ENCODE results near the gene SLC13A3.
A peak's percentile ranks its signal among the peaks of the same experiment; 100 is the strongest.

Gene SLC13A3

DNA sequence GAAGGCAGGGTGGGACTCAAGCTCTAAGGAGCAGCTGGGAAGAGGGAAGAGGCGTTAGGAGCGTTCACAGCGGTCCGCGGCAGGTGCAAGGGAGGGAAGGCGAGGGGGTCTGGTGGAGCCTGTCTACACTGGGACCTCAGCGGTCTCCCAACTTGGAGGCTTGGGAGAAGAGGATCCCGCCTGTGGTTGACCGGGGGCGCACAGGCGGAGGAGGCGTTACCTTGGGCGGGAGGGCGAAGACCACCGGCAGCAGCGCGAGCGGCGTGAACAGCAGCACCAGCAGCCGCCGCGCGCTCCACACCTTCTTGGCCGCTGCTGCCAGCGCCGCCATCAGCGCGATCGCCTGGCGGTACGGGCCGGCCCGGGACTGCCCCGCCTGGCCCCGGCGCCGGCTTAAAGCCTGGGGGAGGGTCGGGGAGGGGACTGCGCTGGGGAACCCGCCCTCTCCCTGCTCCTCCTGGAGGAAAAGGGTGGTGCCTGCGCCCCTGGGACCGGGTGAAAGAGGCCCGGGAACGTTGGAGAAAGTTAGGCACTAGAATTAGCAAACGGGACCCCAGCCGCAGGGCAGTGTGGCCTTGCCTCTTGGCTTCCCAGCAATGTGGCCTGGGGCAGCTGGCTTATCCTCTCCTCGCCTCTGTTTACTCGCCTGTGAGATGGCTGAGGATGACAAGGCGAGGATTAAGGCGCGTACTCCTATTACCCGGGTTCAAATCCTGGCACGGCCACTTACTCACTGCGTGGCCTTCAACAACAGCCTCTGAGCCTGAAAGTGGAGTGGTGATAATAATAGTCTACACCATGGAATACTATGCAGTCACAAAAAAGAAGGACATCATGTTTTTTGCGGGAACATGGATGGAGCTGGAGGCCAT, at the start of gene SLC13A3:
TSS of gene SLC13A3 (minus strand) at position 369 of the 872 bp plus-strand sequence. CDS start at position 331, 38 bp downstream.
- DNase-seq (ENCODE audit: low read depth): no peak

DNA sequence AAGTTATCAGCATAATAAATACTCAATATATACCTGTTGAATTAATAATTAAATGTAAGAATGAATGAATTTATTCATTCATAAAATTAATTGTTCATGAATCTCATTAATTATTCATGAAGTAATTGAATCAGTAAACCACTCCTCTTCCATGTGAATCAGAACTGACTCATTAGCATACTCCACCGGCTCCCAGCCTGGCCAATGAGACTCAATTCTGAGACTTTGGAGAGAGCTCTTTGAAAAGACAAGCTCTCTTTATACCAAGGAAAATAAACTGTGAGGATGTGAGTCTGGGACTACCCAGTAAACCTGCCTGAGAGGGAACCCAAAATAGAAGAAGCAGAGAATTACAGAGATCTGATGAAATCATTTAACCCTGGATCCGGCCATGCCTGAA, 49.8 kb upstream of the SLC13A3 start:
- no peak for DNase-seq (ENCODE audit: low read depth)

DNA sequence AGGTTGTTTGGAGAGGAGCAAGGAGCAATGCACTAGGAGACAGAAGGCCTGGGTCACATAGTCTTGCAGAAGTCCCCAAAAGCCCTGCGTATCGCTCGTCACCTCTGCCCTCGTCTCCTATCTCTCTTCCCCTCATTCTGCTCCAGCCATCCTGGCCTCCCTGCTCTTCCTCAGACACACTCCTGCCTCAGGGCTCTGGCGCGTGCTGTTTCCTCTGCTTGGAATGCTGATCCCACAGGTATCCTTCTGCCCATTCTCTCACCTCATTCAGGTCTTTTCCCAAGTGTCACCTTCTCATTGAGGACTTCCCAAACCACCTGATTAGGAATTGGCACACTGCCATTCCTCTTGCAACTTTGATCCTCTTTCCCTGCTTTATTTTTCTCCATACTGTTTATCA, 49.2 kb upstream of the SLC13A3 start:
- DNase-seq (ENCODE audit: low read depth): no peak

GRCh38 chr20:46699651-46700359, 48.5 kb upstream of the SLC13A3 start:
- DNase-seq (ENCODE audit: low read depth): no peak

DNA sequence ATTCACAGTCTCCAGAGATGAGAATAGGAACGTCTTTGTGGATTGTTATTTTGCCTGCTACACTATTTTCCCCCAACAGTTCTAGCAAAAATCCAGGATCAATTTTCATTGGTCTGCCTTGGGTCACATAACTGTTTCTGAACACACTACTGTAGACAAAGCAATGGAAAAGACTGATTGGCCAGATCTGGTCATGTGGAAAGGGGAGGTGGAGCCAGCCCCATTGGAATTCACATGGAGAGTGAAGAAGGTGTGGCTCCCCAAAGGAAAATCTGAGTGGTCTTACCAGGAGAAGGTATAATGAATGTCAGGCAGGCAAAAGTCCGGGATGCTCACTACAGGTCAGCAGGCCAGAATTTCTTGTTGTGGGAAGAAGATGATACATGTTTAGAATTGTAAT, 47.5 kb upstream of the SLC13A3 start:
- no peak for DNase-seq (ENCODE audit: low read depth)

DNA sequence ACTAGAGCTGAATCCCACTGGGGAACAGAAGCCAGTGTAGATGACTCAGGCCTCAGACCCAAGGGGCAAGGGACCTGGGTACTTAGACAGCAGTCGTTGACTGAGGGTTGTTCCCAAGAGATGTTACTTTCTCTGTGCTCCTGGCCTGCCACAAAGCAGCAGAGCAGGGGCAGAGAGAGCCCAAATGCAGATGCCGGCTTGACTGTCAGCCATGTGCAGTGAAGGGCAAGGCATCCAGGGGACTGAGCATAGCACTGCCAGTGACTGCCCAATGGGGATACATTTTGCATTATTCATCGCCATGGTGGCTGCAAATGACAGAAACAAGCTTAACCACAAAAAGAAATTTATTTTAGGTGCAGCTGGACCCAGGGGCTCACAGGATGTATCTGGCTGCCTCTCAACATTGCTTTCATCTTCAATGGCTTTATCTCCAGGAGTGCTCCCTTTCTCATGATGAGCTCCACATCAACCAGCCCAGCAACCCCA, 45.6 kb upstream of the SLC13A3 start:
- no peak for DNase-seq (ENCODE audit: low read depth)

GRCh38 chr20:46695892-46696291, 44.6 kb upstream of the SLC13A3 start:
- DNase-seq (ENCODE audit: low read depth): no peak

DNA sequence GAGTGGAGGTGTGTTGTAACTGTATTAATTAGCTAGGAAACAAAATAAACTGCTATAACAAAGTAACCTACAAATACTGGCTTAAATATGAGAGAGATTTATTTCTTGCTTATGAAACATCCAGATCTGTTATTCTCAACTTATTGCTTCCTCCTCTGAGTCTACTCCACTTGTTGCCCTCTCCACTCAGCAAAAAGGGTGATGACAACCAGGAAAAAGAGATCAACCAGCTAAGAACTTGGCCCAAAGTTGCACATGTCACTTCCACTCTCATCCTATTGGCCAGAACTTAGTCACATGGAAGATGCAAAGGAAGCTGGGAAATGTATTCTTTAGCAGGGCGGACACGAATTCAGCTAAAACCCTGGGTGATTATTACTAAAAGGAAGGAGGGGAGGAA, 43.2 kb upstream of the SLC13A3 start:
- DNase-seq (ENCODE audit: low read depth): no peak

DNA sequence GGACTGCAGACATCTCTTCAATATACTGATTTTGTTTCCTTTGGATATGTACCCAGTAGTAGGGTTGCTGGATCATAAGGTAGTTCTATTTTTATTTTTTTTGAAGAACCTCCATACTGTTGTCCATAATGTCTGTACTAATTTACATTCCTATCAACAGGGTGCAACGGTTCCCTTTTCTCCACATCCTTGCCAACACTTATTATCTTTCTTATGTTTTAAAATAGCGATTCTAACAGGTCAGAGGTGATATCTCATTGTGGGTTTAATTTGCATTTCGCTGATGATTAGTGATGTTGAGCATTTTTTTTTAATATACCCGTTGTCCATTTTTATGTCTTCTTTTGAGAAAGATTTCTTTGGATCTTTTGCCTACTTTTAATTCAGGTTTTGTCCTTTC, 39.9 kb upstream of the SLC13A3 start:
- no peak for DNase-seq (ENCODE audit: low read depth)

DNA sequence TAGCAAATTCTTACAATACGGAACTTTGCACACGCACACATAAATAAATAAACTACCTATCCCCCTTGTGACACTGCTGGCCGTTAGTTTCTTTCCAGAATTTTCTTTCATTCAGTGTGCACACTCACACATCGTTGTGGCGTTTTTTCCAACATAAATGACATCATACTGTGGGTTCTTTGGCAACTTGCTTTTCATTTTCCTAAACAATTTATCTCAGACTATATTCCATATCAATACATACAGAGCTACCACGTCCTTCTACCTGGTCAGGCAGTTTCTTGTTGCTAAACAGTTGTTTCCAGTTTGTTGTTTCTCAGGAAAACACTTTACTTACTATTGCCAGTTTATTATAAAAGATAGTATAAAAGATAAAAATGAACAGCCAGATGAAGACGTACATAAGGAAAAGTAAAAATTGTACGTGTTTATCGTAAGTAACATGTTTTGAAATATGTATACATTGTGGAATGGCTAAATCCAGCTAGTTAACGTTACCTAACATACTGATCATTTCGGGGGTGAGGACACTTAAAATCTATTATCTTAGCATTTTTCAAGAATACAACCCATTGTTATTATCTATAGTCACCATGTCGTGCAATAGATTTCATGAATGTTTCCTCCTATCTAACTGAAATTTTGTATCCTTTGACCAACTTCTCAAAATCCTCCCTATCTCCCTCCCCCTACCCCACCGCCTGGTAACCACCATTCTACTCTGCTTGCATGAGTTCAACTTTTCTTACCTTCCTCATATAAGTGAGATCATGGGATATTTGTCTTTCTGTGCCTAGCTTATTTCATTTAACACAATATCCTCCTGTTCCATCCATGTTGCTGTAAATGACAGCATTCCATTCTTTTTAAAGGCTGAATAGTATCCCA, 39.2 kb upstream of the SLC13A3 start:
- no peak for DNase-seq (ENCODE audit: low read depth)

DNA sequence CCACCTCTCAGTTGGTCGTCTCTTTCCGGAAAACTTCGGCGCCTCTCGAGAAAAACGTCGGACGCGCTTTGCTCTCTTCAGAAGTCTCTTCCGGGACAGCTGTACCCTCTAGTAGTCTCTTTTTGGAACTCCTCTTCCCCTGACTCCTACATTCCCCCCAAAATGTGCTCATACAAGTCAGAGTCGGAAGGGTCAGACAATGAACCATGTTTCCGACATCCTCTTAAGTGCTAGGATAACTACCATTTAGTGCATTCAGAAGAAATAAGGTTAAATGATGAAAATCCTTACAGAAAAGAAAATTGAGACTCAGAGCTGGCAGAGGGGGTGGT, 38.5 kb upstream of the SLC13A3 start:
- no peak for DNase-seq (ENCODE audit: low read depth)

DNA sequence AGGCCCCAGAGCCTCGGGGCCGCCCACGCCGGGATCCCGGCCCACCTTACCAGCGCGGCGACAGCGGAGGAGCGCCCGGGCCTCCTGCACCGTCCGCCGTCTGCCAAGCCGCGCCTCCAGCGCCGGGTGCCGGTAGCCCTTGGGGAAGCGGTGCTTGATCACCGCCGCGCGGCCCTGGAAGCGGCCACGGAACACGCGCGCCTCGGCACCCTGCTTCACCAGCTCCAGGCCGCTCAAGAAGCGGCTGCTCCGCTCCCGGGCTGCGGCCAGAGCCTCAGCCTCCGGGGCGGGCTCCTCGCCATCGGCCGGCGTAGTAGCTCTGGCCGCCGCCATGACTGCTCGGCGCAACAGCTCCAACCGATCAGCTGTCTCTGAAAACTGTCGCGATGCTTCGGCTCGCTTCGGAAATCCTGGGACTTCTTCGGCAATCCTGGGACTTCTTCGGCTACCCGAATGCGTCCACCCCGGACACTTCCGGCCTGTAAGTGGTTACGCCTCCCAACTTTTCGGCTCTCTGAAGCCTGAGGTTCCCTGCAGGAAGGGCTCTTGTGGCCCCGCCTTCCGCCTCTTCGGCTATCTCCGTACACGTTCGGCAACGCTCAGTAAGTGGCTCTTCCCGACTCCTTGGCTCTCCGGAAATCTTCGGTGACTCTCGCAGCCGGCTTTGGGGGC, 38.0 kb upstream of the SLC13A3 start, which contains the start of gene TP53RK:
TSS of gene TP53RK (minus strand) at position 363 of the 672 bp plus-strand sequence. CDS start at position 333, 30 bp downstream.
- DNase-seq (ENCODE audit: low read depth): peak; percentile 95

DNA sequence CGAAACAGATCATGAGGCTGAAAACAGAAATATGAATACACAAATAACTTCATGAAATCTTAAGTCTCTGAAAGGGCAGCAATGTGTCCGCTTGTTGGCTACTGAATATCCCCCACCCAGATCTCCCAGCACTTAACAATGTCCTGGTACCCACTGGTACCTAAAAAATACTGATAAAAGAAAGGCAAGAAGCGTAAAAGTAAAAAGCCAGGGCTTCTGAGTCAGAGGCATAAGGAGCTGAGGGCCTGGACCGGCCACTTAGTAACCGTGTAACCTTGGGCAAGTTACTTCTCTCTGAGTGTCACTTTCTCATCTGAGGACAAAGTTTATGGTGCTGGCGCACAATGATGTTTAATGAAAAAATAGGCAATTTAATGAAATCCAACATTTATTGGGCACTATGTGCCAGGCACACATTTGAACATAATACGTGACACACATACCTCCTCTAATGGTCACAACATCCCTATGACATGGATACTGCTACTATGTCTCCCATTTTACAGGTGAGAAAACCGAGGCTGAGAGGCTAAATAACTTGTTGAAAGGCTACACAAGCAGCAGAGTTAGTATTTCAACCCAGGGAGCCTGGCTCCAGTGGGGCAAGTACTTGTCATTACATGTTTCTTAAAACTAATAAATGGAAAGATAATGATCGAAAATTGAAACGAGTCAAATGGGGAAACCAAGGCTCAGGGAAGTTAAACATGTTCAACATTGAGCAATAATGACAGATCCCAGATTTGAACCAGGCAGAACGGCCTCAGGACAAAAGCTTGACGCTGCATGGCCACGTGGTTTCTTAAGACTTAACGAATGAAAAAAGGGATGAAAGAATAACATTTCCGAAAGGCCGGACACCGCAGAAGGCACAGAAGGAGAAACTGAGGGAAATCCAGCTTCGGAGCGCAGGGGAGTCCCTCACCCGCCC, 37.2 kb upstream of the SLC13A3 start:
- no peak for DNase-seq (ENCODE audit: low read depth)

DNA sequence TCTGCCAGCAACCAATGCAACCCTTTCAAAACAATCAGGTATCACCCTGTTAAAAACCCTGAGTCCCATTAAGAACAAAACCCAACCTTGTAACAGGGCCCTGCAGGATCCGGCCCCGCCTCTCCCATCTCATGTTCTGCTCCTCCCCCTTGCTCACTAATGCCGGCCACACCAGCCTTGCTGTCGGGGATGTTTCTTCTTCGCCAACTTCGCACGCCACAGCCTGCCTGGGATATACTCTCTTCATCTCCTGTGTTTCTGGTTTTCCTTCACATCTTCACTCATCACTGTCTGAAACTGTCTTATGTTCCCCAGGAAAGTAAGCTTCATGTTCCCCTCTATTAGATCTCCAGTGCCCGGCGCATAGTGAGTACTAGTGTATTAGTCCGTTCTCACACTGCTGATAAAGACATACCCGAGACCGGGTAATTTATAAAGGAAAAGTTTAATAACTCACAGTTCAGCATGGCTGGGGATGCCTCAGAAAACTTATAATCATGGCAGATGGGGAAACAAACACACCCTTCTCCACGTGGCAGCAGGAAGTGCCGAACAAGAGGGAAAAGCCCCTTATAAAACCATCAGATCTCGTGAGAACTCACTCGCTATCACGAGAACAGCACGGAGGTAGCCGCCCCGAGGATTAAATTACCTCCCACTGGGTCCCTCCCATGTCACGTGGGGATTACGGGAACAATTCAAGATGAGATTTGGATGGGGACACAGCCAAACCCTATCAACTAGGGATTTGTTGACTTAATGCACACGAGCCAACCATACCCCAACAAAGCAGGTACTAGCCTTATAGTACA, 32.9 kb upstream of the SLC13A3 start:
- DNase-seq (ENCODE audit: low read depth): no peak

- no peak for DNase-seq (ENCODE audit: low read depth)
These were observed 32.3 kb upstream of the SLC13A3 start for GRCh38 chr20:46683668-46683938.

GRCh38 chr20:46683011-46683667, 31.9 kb upstream of the SLC13A3 start:
- DNase-seq (ENCODE audit: low read depth): no peak

- no peak for DNase-seq (ENCODE audit: low read depth)
These were observed 31.0 kb upstream of the SLC13A3 start for GRCh38 chr20:46682063-46682821.

- peak; percentile 45 for DNase-seq (ENCODE audit: low read depth)
These were observed 30.0 kb upstream of the SLC13A3 start for GRCh38 chr20:46681032-46681854.
